NCI-H69 (cell line): ENCODE results near the gene MYL5.
A peak's percentile ranks its signal among the peaks of the same experiment; 100 is the strongest.
"Not testable (repeated sequence)": the region's sequence is repeated elsewhere in the genome, so short reads cannot be mapped to it uniquely, and the experiment has no call there.

Experiments used
- DNase-seq: peaks from one replicate; lab custom pipeline; 2025; lab: John Stamatoyannopoulos, UW

Gene MYL5

DNA sequence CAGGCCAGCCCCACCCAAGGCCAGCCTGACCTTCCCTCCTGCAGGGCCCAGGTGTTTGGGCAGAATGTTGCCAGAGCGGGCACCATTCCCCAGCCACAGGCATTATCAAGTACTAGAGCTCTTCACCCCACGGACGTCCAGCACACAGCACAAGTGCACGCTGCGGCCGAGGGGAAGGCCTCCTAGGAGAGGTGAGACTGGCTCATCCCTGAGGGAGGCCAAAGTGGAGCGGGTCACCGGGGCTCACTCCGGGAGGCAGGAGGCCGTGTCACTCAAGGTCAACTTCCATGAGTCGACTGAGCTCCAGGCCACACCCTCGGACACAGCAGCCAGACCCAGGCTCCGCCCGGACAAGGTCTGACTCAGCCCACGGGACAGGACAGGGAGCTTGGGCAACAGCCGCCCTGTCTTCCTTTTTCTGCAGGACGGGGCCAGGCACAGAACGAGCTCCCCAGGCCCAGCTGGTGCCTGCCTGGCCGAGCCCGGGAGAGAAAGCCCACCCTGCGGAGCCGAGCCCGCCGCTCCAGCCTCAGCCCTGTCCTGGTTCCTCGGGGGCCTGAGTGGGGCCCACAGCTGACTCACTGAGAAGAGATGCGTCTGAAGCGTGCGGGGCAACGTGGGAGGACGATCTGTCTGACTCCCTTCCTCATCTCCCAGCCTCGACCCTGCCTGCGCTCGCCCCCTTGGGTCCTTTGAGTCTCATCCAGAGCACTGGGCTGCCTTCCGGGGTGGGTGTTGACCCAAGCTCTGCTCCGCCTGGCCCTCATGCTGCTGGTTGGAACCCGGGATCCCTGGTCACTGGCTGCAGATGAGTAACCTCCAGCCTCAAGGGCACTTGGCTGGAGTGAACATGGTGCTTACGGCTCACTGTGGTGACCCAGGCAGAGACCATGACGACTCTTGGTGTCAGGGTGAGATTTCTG is 13.0 kb downstream of the MYL5 start:
- no peak for DNase-seq

- no peak for DNase-seq
These were observed 13.9 kb downstream of the MYL5 start for GRCh38 chr4:687971-688853.

GRCh38 chr4:688854-689681 is 14.7 kb downstream of the MYL5 start, which contains the start of gene SLC49A3:
Gene SLC49A3 (minus strand): TSS chr4:689151. CDS start chr4:689127, 24 bp downstream.
- no peak for DNase-seq

GRCh38 chr4:689723-690122 is 15.4 kb downstream of the MYL5 start:
- no peak for DNase-seq

DNA sequence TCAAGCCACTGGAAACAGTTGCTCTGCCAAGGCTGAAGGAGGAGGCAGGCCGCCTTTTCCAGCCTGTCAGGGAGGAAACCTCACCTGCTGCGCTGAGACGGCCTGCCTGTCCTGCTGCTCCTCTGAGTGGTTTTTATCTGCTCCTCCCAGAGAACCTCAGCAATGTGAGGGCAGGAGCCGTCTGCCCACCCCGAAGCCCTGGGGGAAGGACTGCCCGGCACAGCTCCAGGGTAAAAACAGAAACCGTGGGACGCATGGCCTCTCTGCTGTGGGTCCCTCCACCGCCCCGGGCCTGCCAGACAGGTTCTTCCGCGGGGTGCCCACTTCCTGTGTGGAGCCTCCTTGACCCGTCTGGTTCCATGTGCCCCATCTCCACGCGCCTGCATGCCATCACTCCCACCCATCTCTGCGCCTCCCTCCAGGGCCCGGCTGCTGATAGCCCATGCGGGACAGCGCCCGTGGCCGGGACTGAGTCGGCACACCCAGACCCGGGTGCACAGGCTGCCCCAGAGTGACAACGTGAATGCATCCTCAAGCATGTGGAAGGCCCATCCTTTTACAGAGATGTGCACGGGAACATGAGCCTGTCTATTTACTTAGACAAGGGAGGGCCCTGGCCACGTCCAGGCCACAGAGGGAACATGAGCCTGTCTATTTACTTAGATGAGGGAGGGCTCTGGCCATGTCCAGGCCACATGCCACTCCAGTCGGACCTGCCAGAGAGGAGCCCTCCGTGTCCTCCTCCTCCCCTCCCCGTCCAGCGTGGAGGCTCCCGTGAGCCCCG is 18.6 kb downstream of the MYL5 start:
- no peak for DNase-seq

- not testable (repeated sequence) for DNase-seq
These were observed 20.1 kb downstream of the MYL5 start for GRCh38 chr4:694341-694940.

GRCh38 chr4:699816-700580 is 25.7 kb downstream of the MYL5 start:
- DNase-seq, result no peak

DNA sequence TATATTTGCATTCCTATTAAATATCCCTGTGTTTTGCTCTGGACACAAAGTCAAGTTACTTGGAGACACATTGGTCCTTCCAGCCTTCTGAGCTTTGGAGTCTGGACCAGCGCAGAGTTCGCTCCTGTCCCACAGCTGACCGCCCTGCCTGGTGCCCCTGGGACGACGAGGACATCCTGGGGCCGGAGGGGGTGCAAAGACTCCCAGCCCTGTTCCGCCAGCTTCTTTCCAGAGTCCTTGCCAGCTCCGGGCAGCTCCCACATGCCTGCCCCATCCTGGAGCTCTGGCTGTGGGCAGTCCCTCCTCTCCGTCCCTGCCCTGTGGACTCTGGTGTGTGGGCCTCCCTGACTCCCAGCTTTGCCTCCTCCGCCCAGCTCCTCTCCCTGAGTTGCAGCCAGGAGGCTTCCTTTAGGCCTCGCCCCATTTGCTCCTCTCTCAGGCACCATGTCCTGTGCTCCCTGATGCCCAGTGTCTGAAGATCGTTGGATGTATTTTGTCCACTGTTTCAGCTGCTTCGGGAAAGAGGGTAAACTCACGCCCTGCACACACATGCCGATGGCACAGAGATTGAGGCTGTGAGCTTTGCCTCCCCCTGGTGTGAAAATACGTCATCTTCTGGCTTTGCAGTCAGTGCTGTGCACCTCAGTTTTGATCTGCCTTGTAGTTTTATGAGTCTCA is 26.4 kb downstream of the MYL5 start:
- DNase-seq, result no peak

GRCh38 chr4:702618-703048 is 28.3 kb downstream of the MYL5 start:
- no peak for DNase-seq

- DNase-seq, result no peak
These were observed 29.2 kb downstream of the MYL5 start for GRCh38 chr4:703336-704197.

DNA sequence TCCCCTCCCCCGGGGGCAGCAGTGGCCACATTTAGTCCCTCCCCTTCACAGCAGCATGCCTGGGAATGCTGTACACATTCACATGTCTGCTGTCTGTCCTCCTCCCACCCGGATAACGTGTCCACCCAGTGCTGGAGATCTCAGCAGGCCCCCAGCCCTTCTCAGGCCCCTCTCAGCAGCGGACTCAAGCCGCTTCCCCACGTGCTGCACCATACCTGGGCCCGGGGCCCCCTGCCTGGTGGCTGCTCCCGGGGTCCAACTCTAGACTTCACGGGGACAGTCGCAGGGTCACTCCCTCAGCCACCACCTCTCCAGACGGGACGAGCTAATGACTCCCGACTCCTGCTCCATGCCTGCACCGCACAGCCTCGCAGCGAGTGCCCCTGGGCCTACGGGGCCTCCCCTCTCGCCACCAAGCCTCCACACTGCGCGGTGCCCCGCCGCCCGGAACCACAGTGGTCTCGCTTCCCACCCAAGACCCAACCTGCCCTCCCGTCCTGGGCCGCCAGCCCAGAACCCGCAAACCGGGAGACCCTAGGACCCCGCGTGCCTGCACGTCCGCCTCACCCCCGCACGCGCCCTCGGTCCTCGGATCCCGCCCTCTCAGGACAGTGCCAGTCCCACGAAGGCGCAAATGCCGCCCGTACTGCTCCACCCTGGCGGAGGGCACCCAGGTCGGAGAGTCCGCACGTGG is 30.0 kb downstream of the MYL5 start:
- no peak for DNase-seq

DNA sequence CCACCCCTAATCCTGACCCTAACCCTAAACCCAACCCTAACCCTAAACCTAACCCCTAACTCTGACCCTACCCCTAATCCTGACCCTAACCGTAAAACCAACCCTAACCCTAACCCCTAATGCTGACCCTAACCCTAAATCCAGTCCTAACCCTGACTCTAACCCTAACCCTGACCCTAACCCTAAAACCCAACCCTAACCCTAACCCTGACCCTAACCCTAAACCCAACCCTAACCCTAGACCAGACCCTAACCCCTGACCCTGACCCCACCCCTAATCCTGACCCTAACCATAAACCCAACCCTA is 30.6 kb downstream of the MYL5 start:
- no peak for DNase-seq

DNA sequence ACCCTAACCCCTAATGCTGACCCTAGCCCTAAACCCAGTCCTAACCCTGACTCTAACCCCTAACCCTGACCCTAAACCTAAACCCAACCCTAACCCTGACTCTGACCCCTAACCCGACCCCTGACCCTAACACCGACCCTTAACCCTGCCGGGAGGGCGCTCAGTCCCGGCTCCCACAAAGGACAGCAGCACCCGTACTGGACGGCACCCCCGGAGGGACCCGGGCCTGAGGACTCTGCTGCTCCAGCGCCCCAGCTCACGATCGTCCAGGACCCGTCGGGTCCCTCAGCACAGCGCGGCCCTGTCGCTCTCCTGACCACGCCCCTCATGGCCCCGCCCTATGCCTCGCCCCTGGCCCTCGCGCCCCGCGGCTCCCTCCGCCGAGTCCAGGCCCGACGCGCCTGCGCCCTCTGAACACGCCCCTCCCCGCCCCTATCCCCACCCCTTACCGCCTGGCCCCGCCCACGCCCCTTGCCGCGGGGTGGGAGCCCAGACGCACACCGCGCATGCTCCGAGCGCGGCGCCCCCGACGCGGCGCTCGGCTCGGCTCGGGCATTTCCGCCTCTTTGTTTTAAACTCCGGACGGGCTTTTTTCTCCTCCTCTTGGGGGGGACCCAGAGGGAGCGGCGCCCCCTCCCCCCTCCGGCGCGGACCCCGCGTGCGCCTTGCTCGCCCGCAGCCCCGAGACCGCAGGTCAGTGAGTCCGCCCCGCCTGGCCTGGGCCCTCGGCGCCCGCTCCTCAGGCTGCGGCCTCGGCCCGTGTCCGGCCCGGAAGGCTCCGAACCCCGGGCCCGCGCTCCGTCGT is 31.1 kb downstream of the MYL5 start, which contains the start of gene PCGF3:
Gene PCGF3, plus strand, starts transcription at position 555 of the 805 bp plus-strand sequence. CDS start 27,849 bp downstream, outside the sequence.
- DNase-seq, result peak; percentile 92

GRCh38 chr4:706083-706633 is 31.8 kb downstream of the MYL5 start:
- DNase-seq, result not testable (repeated sequence)

DNA sequence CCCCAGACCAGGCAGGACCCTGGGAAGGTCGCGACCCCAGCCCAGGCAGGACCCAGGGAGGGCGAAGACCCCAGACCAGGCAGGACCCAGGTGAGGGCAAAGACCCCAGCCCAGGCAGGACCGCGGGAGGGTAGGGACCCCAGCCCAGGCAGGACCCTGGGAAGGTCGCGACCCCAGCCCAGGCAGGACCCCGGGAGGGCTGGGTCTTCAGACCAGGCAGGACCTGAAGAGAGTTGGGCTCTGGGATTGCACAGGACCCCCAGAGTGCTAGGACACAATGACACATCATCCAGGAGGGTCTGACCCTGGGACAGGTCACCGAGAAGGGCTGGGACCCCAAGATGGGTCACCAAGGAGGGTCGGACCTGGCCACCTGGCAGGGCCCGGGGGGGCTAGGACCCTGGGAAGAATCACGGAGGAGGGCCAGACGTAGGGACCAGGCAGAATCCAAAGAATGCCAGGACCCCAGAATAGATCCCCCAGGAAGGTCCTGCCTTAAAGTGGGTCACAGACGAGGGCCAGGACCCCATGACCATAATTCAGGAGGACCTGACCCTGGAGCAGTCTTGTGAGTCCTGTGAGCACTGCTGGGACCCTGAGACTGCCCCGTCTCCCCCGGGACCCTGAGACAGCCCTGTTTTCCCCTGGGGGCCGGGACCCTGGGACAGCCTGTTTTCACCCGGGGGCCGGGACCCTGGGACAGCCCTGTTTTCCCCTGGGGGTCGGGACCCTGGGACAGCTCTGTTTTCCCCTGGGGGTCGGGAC is 32.7 kb downstream of the MYL5 start:
- DNase-seq, result no peak
